Head of caudate nucleus (tissue), 42 donors: ENCODE data around the gene ZNF772.

ENCODE experiments used
- DNase-seq, 42 donors: peaks; one replicate each; pipeline versions ENCODE4 v3.0.0 to v3.0.0-alpha.2; 2020 to 2021; ENCODE audit warnings: mixed read lengths in 7 of 42
- intact Hi-C: fragments of 100-400 bp; cut with DNase I; formaldehyde crosslinking; loops from one replicate; pipeline ENCODE4 v1.15.0; 2022

ZNF772 gene

GRCh38 chr19:57437931-57438330 lies 39.4 kb downstream of the ZNF772 start:
- intact Hi-C loops: no loop called here
- DNase-seq: no peak

GRCh38 chr19:57436417-57436816 lies 40.9 kb downstream of the ZNF772 start:
- no peak for DNase-seq
- intact Hi-C loops: no loop called here

GRCh38 chr19:57435062-57435978 lies 42.0 kb downstream of the ZNF772 start, which contains the start of gene ZNF749:
Gene ZNF749, plus strand, starts transcription at chr19:57435325. Its CDS starts 254 bp downstream, at chr19:57435579.
- DNase-seq: peak; percentile 94 to 100 (median 99)
- intact Hi-C loops: no loop called here

- DNase-seq: no peak
- intact Hi-C loops: no loop called here
Observed at GRCh38 chr19:57434386-57435061, 42.8 kb downstream of the ZNF772 start.

- intact Hi-C loops: no loop called here
- DNase-seq: no peak
Observed at GRCh38 chr19:57421037-57421436, 56.3 kb downstream of the ZNF772 start.

- DNase-seq: no peak
Observed at GRCh38 chr19:57419439-57419838, 57.9 kb downstream of the ZNF772 start.

More at GRCh38 chr19:57419439-57419838, 57.9 kb downstream of the ZNF772 start:
- intact Hi-C loops: no loop called here
